Subcutaneous adipose tissue (tissue), 4 donors: ENCODE data around the gene P2RX6. TPM values are rescaled to one million over a fixed set of nuclear protein-coding genes. Genes with fewer than 3 reads are reported as not detected.

Experiments
- CTCF ChIP-seq: fragments of 450-650 bp; IDR thresholded peaks from one replicate; pipeline ENCODE4 v1.5.1; 2016; ENCODE audit warnings: low read depth, mild to moderate bottlenecking, control low read depth, antibody characterized with exemption, moderate library complexity
- total RNA-seq, 4 donors: library from RNA; depleted of rRNA; stranded (reverse); fragments of >200 nt; gene quantifications; one replicate each; pipeline ENCODE4 v1.1.0, GENCODE V29; 2016

P2RX6 gene
- total RNA-seq, 4 donors from 2014 or later = 0.49 to 3.7 (median 1.2) TPM

- TF ChIP-seq CTCF = no peak
These were observed 37.3 kb upstream of the P2RX6 start for GRCh38 chr22:20977516-20978170.

- TF ChIP-seq CTCF = no peak
These were observed 36.5 kb upstream of the P2RX6 start for GRCh38 chr22:20978419-20978818.

GRCh38 chr22:20979243-20979809, 35.6 kb upstream of the P2RX6 start:
- no peak for TF ChIP-seq CTCF

GRCh38 chr22:20979940-20980453, 35.0 kb upstream of the P2RX6 start:
- no peak for TF ChIP-seq CTCF

- TF ChIP-seq CTCF = no peak
These were observed 34.4 kb upstream of the P2RX6 start for GRCh38 chr22:20980523-20980922.

- TF ChIP-seq CTCF = no peak
These were observed 33.8 kb upstream of the P2RX6 start for GRCh38 chr22:20980938-20981722.
